Measurements from ENCODE around the gene COPE. TPM values are rescaled to one million over a fixed set of nuclear protein-coding genes. Genes with fewer than 3 reads are reported as not detected.

The COPE gene
- total RNA-seq, 1 donor from 2014 or later: 95.2 TPM

- Histone ChIP-seq H3K27me3 (no peaks in the 10 kb centered on the region), H3K9ac (no peak overlapping the region), H3F3A (ENCODE audit: low read depth) (peaks cover 24% of the 10 kb centered on the region), H2AFZ (replicated peaks) (no peak overlapping the region), H3K4me1 (peaks cover 7% of the 10 kb centered on the region), H4K20me1 (ENCODE audit: low read depth) (peaks cover 54% of the 10 kb centered on the region), H3K79me2 (ENCODE audit: low read depth) (no peaks in the 10 kb centered on the region), H3K4me3 (no peak overlapping the region), H3K27ac (no peak overlapping the region), H3K9me3 (ENCODE audit: low read depth) (no peaks in the 10 kb centered on the region), H3K4me2 (peak overlapping the region; percentile 75), H3K36me3 (no peaks in the 10 kb centered on the region)
- H3K36me3 Mint-ChIP-seq: peaks cover 11% of the 10 kb centered on the region
- DNase-seq (ENCODE audit: low spot score): no peak
- peak overlapping the region; percentile 55 for H3K4me3 Mint-ChIP-seq
- H3K4me1 Mint-ChIP-seq: peaks cover 13% of the 10 kb centered on the region
- H3K27ac Mint-ChIP-seq: no peak overlapping the region
- TF ChIP-seq EZH2 (IDR thresholded peaks at IDR 0.05) (no peak), CTCF (IDR thresholded peaks at IDR 0.05) (no peak), EZH2phosphoT487 (IDR thresholded peaks at IDR 0.05) (no peak)
- H3K9me3 Mint-ChIP-seq: no peaks in the 10 kb centered on the region
- peaks cover 10% of the 10 kb centered on the region for H3K27me3 Mint-ChIP-seq (ENCODE audit: insufficient read depth, low read depth)
Observed at GRCh38 chr19:18931316-18932162, 12.4 kb upstream of the COPE start.

- H3K36me3 ChIP-seq: no peaks in the 10 kb centered on the region
- DNase-seq (ENCODE audit: low spot score): no peak
- H3F3A ChIP-seq (ENCODE audit: low read depth): peaks cover 24% of the 10 kb centered on the region
- H2AFZ ChIP-seq (replicated peaks): no peak overlapping the region
- Mint-ChIP-seq H3K27me3 (ENCODE audit: insufficient read depth, low read depth) (peaks cover 10% of the 10 kb centered on the region), H3K27ac (no peak overlapping the region), H3K36me3 (peaks cover 15% of the 10 kb centered on the region), H3K9me3 (no peaks in the 10 kb centered on the region), H3K4me1 (peaks cover 13% of the 10 kb centered on the region), H3K4me3 (no peak overlapping the region)
- TF ChIP-seq EZH2phosphoT487 (IDR thresholded peaks at IDR 0.05) (no peak), CTCF (IDR thresholded peaks at IDR 0.05) (no peak), EZH2 (IDR thresholded peaks at IDR 0.05) (no peak)
- H3K4me1 ChIP-seq: peaks cover 7% of the 10 kb centered on the region
- no peaks in the 10 kb centered on the region for H3K27me3 ChIP-seq
- H3K4me3 ChIP-seq: no peak overlapping the region
- no peak overlapping the region for H3K4me2 ChIP-seq
- H3K9ac ChIP-seq: no peak overlapping the region
- H3K27ac ChIP-seq: no peak overlapping the region
- H3K79me2 ChIP-seq (ENCODE audit: low read depth): no peaks in the 10 kb centered on the region
- peaks cover 50% of the 10 kb centered on the region for H4K20me1 ChIP-seq (ENCODE audit: low read depth)
- H3K9me3 ChIP-seq (ENCODE audit: low read depth): no peaks in the 10 kb centered on the region
Observed at GRCh38 chr19:18929311-18929710, 10.1 kb upstream of the COPE start.

- H3K4me1 Mint-ChIP-seq: peaks cover 5% of the 10 kb centered on the region
- Histone ChIP-seq H3K9ac (no peak overlapping the region), H3K4me2 (no peak overlapping the region), H3K36me3 (no peaks in the 10 kb centered on the region), H2AFZ (replicated peaks) (no peak overlapping the region), H3K9me3 (ENCODE audit: low read depth) (no peaks in the 10 kb centered on the region), H3K27ac (no peak overlapping the region), H3K4me1 (peaks cover 4% of the 10 kb centered on the region), H3K27me3 (no peaks in the 10 kb centered on the region), H3K79me2 (ENCODE audit: low read depth) (no peaks in the 10 kb centered on the region), H3F3A (ENCODE audit: low read depth) (peaks cover 15% of the 10 kb centered on the region), H3K4me3 (no peak overlapping the region), H4K20me1 (ENCODE audit: low read depth) (peaks cover 39% of the 10 kb centered on the region)
- TF ChIP-seq CTCF (IDR thresholded peaks at IDR 0.05) (no peak), EZH2 (IDR thresholded peaks at IDR 0.05) (no peak), EZH2phosphoT487 (IDR thresholded peaks at IDR 0.05) (no peak)
- H3K4me3 Mint-ChIP-seq: no peak overlapping the region
- peaks cover 12% of the 10 kb centered on the region for H3K36me3 Mint-ChIP-seq
- DNase-seq (ENCODE audit: low spot score): no peak
- peaks cover 10% of the 10 kb centered on the region for H3K27me3 Mint-ChIP-seq (ENCODE audit: insufficient read depth, low read depth)
- H3K9me3 Mint-ChIP-seq: no peaks in the 10 kb centered on the region
- no peak overlapping the region for H3K27ac Mint-ChIP-seq
Observed at GRCh38 chr19:18928018-18928805, 9.0 kb upstream of the COPE start.

Data from neural progenitor cell (in vitro differentiated cells).